ENCODE measurements around the gene GPR17. TPM values are rescaled to one million over a fixed set of nuclear protein-coding genes. Genes with fewer than 3 reads are reported as not detected.

GPR17 gene
- total and polyA plus RNA-seq, 5 experiments from 2014 or later, result not detected

DNA sequence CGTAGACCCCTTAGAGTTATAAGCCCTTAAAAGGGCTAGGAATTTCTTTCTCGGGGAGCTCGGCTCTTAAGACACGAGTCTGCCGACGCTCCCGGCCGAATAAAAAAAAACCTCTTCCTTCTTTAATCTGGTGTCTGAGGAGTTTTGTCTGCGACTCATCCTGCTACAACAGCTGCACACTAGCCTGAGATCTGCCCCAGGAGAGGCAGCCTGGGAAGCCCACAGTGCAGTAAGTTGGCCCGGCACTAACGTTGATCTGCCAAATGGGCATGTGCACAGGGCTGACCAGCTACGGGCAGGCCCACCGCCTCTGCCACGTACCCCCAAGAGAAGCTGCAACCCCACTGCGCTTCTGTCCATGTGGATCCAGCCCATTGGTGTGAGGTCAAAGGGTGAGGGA lies 37.8 kb downstream of the GPR17 start:
- Mint-ChIP-seq H3K4me1 (peaks cover 1 to 10% (median 2%) of the 10 kb centered on the region in 4 donors), H3K9me3 (peaks cover 0 to 9% (median 4%) of the 10 kb centered on the region in 9 donors), H3K27me3 (peaks cover 0 to 7% (median 1%) of the 10 kb centered on the region in 5 donors), H3K36me3 (peaks cover 0 to 5% (median 4%) of the 10 kb centered on the region in 3 donors), H3K27ac (no peak overlapping the region), H3K4me3 (no peak overlapping the region)
- POLR2A ChIA-PET, result no interaction called here
- no peak for DNase-seq
- no peak for ATAC-seq

DNA sequence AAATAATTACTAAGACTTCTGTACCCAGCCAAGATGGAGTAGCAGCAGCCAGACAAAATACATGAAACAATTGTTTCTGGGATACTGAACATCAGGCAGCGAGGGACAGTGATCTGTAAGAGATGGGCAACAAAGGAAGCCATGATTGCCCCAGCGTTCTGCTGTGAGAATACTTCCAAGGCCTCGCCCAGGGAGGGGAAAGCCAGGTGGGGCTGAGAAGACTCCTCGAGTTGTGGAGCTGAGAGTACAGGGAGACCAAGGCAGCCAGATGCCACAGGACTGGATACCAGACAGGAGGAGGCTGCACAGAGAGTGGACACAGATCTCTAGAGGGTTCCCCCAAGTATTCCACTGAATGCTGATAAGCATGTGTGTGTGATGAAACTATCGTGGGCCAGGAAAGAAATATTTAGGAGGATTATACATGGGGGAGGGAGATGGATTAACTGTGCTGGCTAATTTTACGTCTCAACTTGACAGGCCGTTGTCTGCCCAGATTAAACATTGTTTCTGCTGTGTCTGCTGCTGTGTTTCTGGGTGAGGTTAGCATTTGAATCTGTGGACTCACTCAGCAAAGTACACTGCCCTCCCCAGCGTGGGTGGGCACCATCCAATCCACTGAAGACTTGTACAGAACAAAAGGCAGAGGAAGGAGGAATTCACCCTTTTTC lies 39.6 kb downstream of the GPR17 start:
- Mint-ChIP-seq H3K4me1 (peaks cover 1 to 10% (median 2%) of the 10 kb centered on the region in 4 donors), H3K27me3 (peaks cover 0 to 8% (median 0%) of the 10 kb centered on the region in 5 donors), H3K9me3 (peaks cover 0 to 22% (median 4%) of the 10 kb centered on the region in 9 donors), H3K36me3 (peaks cover 0 to 11% (median 7%) of the 10 kb centered on the region in 3 donors), H3K4me3 (no peak overlapping the region), H3K27ac (no peak overlapping the region)
- POLR2A ChIA-PET, result no interaction called here
- DNase-seq, result no peak
- ATAC-seq, result no peak

DNA sequence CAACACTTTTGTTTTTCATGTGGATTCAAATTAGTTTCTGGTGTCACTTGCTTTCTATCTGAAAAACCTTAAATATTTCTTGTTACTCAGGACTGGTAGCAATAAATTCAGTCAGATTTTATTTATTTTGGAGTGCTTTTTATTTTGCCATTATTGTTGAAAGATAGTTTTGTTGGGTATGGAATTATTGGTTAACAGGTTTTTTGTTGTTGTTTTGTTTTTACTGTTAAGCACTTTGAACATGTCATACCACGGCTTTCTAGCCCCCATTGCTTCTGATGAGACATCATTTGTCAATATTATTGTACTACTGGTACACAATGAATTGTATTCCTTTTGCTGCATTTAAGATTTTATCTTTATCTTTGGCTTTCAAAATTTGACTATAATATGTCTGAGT lies 42.5 kb downstream of the GPR17 start:
- ATAC-seq (no peak), DNase-seq (no peak)
- Mint-ChIP-seq H3K4me3 (no peak overlapping the region), H3K4me1 (no peaks in the 10 kb centered on the region), H3K27me3 (peaks cover 0 to 8% (median 0%) of the 10 kb centered on the region in 5 donors), H3K36me3 (peaks cover 0 to 26% (median 24%) of the 10 kb centered on the region in 3 donors), H3K9me3 (peaks cover 5 to 44% (median 20%) of the 10 kb centered on the region in 9 donors), H3K27ac (no peak overlapping the region)
- POLR2A ChIA-PET, result no interaction called here

DNA sequence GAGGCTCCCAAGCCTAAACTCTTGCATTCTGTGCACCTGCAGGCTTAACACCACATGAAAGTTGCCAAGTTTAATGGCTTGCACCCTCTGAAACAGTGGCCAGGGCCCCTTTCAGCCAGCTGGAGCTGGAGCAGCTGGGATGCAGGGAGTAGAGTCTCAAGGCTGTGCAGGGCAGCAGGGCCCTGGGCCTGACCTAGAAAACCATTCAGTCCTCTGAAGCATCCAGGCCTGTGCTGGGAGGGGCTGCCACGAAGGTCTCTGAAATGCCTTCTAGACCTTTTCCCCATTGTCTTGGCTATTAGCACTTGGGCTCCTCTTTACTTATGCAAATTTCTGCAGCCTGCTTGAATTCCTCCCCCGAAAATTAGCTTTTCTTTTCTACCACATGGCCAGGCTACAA lies 44.7 kb downstream of the GPR17 start:
- ATAC-seq (no peak), DNase-seq (no peak)
- Mint-ChIP-seq H3K27me3 (peaks cover 0 to 4% (median 0%) of the 10 kb centered on the region in 5 donors), H3K36me3 (peaks cover 0 to 26% (median 24%) of the 10 kb centered on the region in 3 donors), H3K4me1 (no peaks in the 10 kb centered on the region), H3K9me3 (peaks cover 5 to 44% (median 20%) of the 10 kb centered on the region in 9 donors), H3K27ac (no peak overlapping the region), H3K4me3 (no peak overlapping the region)
- POLR2A ChIA-PET, result interaction anchor here (0.9 kb wide), 1 partner anchor 11 kb away, joined by 4 read pairs; the partner anchor contains the start of gene SFT2D3

DNA sequence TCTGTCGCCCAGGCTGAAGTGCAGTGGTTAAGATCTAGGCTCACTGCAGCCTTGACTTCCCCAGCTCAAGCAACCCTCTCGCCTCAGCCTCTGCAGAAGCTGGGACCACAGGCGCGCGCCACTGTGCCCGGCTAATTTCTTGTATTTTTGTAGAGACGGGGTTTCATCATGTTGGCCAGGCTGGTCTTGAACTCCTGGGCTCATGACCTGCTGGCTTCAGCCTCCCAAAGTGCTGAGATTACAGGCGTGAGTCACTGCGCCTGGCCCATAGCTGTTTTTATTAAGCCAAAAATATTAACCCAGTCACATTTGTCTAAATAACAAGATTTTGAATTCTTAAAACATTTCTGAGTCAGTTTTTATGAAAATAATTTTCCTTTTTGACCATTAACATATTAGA lies 49.0 kb downstream of the GPR17 start:
- Mint-ChIP-seq H3K36me3 (peaks cover 0 to 21% (median 17%) of the 10 kb centered on the region in 3 donors), H3K27me3 (peaks cover 0 to 2% (median 0%) of the 10 kb centered on the region in 5 donors), H3K9me3 (peaks cover 5 to 25% (median 17%) of the 10 kb centered on the region in 9 donors), H3K4me3 (no peak overlapping the region), H3K4me1 (peaks cover 0 to under 1% (median 0%) of the 10 kb centered on the region in 4 donors), H3K27ac (no peak overlapping the region)
- no peak for ATAC-seq
- POLR2A ChIA-PET, result no interaction called here
- DNase-seq, result no peak

DNA sequence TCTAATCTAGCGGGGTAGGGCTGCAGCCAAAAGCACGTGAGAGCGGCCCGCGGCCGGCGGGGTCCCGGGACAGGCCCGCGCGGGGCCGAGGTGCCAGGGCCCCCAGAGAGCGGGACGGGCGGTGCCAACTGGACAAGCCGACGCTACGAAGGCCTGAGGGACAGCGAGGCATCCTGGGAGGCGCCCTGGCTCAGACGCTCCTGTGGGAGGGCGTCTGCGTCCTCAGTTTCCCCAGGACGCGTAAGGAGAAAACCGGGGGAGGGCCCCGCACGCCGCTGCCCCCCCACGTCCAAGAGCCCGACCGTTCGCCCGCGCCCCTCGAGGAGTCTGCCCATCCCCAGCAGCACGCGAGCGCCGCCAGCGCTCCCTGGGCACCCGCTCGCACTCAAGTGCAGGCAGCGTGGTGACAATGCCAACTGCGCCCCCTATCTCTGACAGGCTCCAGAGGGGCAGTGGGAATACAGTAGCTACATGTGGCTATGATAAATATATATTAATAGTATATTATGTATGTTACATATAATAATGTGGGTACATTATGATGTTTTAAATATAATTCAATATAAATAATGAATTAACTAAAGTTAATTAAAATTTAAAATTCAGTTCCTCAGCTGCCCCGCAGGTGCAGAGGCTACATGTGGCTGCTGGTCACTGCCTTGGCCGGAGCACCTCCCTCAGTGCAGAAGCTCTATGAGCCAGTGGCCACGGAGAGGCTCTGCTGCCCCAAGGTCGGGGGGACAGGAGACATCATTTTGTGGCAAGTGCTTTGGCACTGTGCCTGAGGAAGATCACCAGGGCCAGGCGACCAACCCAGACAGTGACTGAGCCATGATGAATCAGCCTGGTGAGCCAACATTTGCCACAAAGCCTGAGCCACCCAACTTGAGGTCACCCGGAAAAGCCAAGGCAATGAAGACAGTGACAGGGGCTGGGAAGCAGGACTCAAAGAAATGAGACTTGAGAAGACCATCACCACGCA lies 49.8 kb downstream of the GPR17 start:
- ATAC-seq (peak; percentile 79 to 89), DNase-seq (peak in 8 of 10 donors; percentile 36 to 65 (median 49))
- Mint-ChIP-seq H3K4me1 (peaks cover 5 to 8% (median 8%) of the 10 kb centered on the region in 4 donors), H3K9me3 (peaks cover 5 to 19% (median 12%) of the 10 kb centered on the region in 9 donors), H3K36me3 (peaks cover 0 to 18% (median 17%) of the 10 kb centered on the region in 3 donors), H3K27ac (no peak overlapping the region), H3K27me3 (peaks cover 0 to 2% (median 0%) of the 10 kb centered on the region in 5 donors), H3K4me3 (peak overlapping the region in 2 of 10 donors; percentile 4 to 40)
- POLR2A ChIA-PET, result no interaction called here

DNA sequence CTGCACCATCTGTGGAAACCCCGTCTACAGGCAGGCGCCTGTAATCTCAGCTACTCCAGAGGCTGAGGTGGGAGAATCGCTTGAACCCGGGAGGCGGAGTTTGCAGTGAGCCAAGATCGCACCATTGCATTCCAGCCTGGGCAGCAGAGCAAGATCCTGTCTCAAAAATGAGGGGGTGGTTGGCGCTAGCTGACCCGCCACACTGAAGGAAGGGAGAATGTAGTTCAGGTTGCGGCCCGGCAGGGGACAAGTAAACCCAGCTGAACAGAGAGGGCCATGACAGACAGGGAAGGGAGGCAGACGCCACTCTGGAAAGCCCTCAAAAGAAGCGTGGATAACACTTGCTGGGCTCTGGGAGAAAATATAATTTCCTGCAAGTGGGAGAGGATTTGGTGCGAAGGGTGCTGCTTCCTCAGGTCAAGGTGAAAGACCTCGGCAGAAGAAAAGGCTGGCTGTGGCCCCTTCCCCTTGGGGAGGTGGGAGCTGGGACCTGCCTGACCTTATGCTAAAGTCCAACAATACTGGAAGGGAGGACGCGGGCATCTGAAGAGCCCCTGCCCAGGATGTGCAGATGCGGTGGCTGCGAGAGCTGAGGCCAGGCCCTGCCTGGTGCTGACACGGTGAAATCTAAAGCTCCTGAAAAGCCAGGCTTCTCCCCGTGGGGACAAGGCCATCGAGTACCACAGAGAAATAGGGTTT lies 51.7 kb downstream of the GPR17 start:
- H3K9me3 Mint-ChIP-seq, result peaks cover 0 to 1% (median 0%) of the 10 kb centered on the region in 9 donors
- H3K27ac Mint-ChIP-seq, result peak overlapping the region in 1 of 10 donors; percentile 46
- peaks cover 0 to 2% (median 0%) of the 10 kb centered on the region in 5 donors for H3K27me3 Mint-ChIP-seq
- H3K4me3 Mint-ChIP-seq, result no peak overlapping the region
- H3K4me1 Mint-ChIP-seq, result peaks cover 10 to 19% (median 15%) of the 10 kb centered on the region in 4 donors
- peaks cover 0 to 9% (median 5%) of the 10 kb centered on the region in 3 donors for H3K36me3 Mint-ChIP-seq
- POLR2A ChIA-PET, result no interaction called here
- ATAC-seq, result no peak
- no peak for DNase-seq

DNA sequence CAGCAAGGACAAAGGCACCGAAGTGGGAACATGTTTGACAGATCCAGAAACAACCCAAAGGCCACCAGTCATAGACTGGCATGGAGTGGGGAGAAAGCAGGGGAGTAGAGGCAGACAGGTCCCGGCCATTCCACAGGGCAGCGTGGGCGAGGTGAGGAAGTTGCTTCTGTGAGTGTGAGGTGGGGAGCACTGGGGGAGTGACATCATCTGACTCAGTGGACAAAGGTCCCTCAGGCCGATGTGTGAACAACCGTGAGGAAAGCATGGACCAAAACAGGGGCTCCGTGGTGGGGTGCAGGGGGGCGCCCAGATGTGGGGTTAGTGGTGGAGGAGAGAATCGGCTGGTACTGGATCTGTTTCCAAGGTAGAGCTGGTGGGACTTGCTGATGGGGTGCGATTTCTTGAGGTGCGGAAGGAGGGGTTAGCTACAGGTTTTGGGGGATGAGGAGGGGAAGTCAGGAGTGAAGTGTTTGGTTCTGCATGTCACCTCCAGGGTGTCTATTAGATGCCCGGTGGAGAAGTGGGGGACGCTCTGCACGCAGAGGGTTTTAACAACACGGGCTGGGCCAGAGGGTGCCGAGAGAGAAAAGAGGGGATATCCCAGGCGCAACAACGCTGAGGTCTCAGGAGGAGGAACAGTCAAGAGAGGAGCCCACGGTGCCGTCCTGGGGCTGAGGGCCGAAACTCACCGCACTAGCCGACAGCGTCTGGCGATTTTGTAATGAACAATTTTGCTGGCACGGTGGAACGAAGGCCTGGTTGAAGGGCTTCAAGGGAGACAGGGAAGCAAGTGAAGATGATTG lies 52.8 kb downstream of the GPR17 start:
- Mint-ChIP-seq H3K4me1 (peaks cover 10 to 30% (median 23%) of the 10 kb centered on the region in 4 donors), H3K27ac (peak overlapping the region in 5 of 10 donors; percentile 38 to 65 (median 63)), H3K9me3 (no peaks in the 10 kb centered on the region), H3K36me3 (peaks cover 0 to 9% (median 5%) of the 10 kb centered on the region in 3 donors), H3K4me3 (peak overlapping the region in 4 of 10 donors; percentile 16 to 46 (median 37)), H3K27me3 (peaks cover 0 to 2% (median 0%) of the 10 kb centered on the region in 5 donors)
- POLR2A ChIA-PET, result interaction anchor here (0.6 kb wide), 1 partner anchor 311 kb away, joined by 3 read pairs; no protein-coding TSS in a partner anchor
- no peak for DNase-seq
- no peak for ATAC-seq

DNA sequence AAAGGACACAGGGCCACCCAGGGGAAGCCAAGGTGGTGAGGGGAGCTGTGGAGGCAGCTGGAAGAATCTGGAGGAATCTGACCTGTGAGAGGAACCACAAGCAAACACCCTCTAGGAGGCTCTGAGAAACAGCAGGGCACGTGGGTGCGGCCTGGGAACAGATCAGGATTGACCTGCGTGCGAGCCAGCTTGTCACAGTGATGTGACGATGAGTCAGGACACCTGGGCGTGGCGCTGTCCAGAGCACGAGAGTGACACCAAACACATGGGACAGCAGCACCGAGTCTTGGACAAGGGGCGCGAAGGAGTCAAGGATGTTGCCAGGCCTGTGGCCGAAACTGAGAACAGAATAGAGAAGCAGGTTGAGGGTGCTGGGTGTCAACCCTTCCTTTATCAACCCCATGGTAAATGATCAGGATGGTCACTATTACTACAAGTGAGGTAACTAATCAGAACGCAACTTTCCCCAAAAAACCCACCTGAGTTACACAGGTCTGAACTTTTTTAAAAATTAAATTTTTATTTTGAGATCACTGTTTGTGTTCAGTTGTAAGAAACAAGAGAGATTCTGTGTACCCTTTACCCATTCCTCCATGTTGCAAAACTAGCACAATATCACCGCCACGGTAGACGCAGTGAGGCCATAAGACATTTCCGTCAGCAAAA lies 54.7 kb downstream of the GPR17 start:
- POLR2A ChIA-PET, result interaction anchor here (0.6 to 2.2 kb wide), 17 partner anchors 10 to 619 kb away, joined by 3 to 12 read pairs (median 4); partner anchors contain the start of genes IWS1, LIMS2, POLR2D and UGGT1
- Mint-ChIP-seq H3K4me3 (peak overlapping the region; percentile 88 to 96 (median 92)), H3K27me3 (peaks cover 0 to 2% (median 0%) of the 10 kb centered on the region in 5 donors), H3K4me1 (peaks cover 20 to 50% (median 39%) of the 10 kb centered on the region in 4 donors), H3K36me3 (peaks cover 9 to 16% (median 10%) of the 10 kb centered on the region in 3 donors), H3K9me3 (no peaks in the 10 kb centered on the region), H3K27ac (peak overlapping the region; percentile 97 to 99 (median 98))
- DNase-seq (peak in 4 of 10 donors; percentile 9 to 64 (median 16)), ATAC-seq (peak; percentile 2 to 16)

DNA sequence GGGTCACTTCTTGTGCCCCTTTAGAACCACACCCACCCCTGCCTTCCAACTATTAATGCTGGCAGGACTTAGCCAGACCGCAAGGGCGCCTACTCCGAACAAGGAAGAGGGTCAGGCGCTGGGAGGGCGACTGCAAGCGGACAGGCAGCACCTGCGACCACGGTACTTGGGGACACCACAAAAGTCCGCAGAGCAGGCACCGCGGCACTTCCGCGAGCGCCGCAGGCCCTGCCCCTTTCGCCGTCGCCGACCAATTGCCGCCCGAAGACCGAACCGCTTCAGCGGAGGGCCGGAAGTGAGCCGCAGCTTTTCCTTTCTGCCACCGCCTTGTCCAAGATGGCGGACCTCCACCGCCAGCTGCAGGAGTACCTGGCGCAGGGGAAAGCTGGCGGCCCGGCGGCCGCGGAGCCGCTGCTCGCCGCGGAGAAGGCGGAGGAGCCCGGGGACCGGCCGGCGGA lies 55.3 kb downstream of the GPR17 start, which contains the start of gene SFT2D3:
TSS of gene SFT2D3 (plus strand) at position 305 of the 458 bp plus-strand sequence. CDS start at position 337, 32 bp downstream.
- Mint-ChIP-seq H3K4me1 (peaks cover 20 to 51% (median 40%) of the 10 kb centered on the region in 4 donors), H3K36me3 (peaks cover 10 to 22% (median 11%) of the 10 kb centered on the region in 3 donors), H3K27ac (peak within 1 kb of the TSS; percentile 97 to 99 (median 98)), H3K9me3 (no peaks in the 10 kb centered on the region), H3K27me3 (peaks cover 0 to 2% (median 0%) of the 10 kb centered on the region in 5 donors), H3K4me3 (peak within 1 kb of the TSS; percentile 88 to 96 (median 94))
- ATAC-seq (peak; percentile 72 to 78), DNase-seq (peak; percentile 79 to 93 (median 88))
- POLR2A ChIA-PET, result interaction anchor here (0.6 to 2.2 kb wide), 20 partner anchors 9 to 620 kb away, joined by 3 to 12 read pairs (median 4); partner anchors contain the start of genes IWS1, POLR2D, SAP130 and UGGT1
